Measurements from ENCODE around the gene MRPL53. TPM values are rescaled to one million over a fixed set of nuclear protein-coding genes. Genes with fewer than 3 reads are reported as not detected.

MRPL53 gene
- total RNA-seq (81.1 TPM), polyA plus RNA-seq (ENCODE audit: insufficient read depth in 1 of 8, insufficient read length in 8 of 8, low replicate concordance in 1 of 8) (10 to 100 TPM; 52.5 to 87.9 (median 78.8) TPM)
- long read RNA-seq, donor 1, transcript MRPL53-201 (3 exons, 1,162 nt) = major isoform, 28 of 32 reads
- long read RNA-seq, donor 1, partial matches to known transcripts = 0 of 32 reads
- long read RNA-seq, donor 1, other reads (novel, unspliced or antisense) = 0 of 32 reads
- long read RNA-seq, donor 2, transcript MRPL53-201 (3 exons, 1,162 nt) = major isoform, 7 of 9 reads
- long read RNA-seq, donor 2, partial matches to known transcripts = 0 of 9 reads
- long read RNA-seq, donor 2, other reads (novel, unspliced or antisense) = 0 of 9 reads
- long read RNA-seq, donor 3, transcript MRPL53-201 (3 exons, 1,162 nt) = major isoform, 55 of 59 reads
- long read RNA-seq, donor 3, partial matches to known transcripts = 0 of 59 reads
- long read RNA-seq, donor 3, other reads (novel, unspliced or antisense) = 0 of 59 reads
- long read RNA-seq, donor 4, transcript MRPL53-201 (3 exons, 1,162 nt) = major isoform, 36 of 38 reads
- long read RNA-seq, donor 4, partial matches to known transcripts = 0 of 38 reads
- long read RNA-seq, donor 4, other reads (novel, unspliced or antisense) = 0 of 38 reads
- long read RNA-seq, donor 5, transcript MRPL53-201 (3 exons, 1,162 nt) = major isoform, 84 of 92 reads
- long read RNA-seq, donor 5, partial matches to known transcripts = 0 of 92 reads
- long read RNA-seq, donor 5, other reads (novel, unspliced or antisense) = 0 of 92 reads
- long read RNA-seq, donor 6, transcript MRPL53-202 (2 exons, 386 nt) = minor isoform, 5 of 150 reads
- long read RNA-seq, donor 6, transcript MRPL53-201 (3 exons, 1,162 nt) = major isoform, 141 of 150 reads
- long read RNA-seq, donor 6, partial matches to known transcripts = 0 of 150 reads
- long read RNA-seq, donor 6, other reads (novel, unspliced or antisense) = 0 of 150 reads
- long read RNA-seq, donor 7, transcript MRPL53-203 (2 exons, 451 nt) = minor isoform, 7 of 91 reads
- long read RNA-seq, donor 7, transcript MRPL53-202 (2 exons, 386 nt) = minor isoform, 5 of 91 reads
- long read RNA-seq, donor 7, transcript MRPL53-201 (3 exons, 1,162 nt) = major isoform, 79 of 91 reads
- long read RNA-seq, donor 7, partial matches to known transcripts = 0 of 91 reads
- long read RNA-seq, donor 7, other reads (novel, unspliced or antisense) = 0 of 91 reads
- long read RNA-seq, donor 8, transcript MRPL53-201 (3 exons, 1,162 nt) = major isoform, 38 of 51 reads
- long read RNA-seq, donor 8, partial matches to known transcripts = 9 of 51 reads
- long read RNA-seq, donor 8, other reads (novel, unspliced or antisense) = 0 of 51 reads
- long read RNA-seq, donor 9, transcript MRPL53-201 (3 exons, 1,162 nt) = major isoform, 43 of 46 reads
- long read RNA-seq, donor 9, partial matches to known transcripts = 0 of 46 reads
- long read RNA-seq, donor 9, other reads (novel, unspliced or antisense) = 0 of 46 reads
- long read RNA-seq, donor 10, transcript MRPL53-201 (3 exons, 1,162 nt) = major isoform, 72 of 83 reads
- long read RNA-seq, donor 10, partial matches to known transcripts = 5 of 83 reads
- long read RNA-seq, donor 10, other reads (novel, unspliced or antisense) = 0 of 83 reads
- long read RNA-seq, donor 11, transcript MRPL53-201 (3 exons, 1,162 nt) = major isoform, 63 of 68 reads
- long read RNA-seq, donor 11, partial matches to known transcripts = 0 of 68 reads
- long read RNA-seq, donor 11, other reads (novel, unspliced or antisense) = 0 of 68 reads

DNA sequence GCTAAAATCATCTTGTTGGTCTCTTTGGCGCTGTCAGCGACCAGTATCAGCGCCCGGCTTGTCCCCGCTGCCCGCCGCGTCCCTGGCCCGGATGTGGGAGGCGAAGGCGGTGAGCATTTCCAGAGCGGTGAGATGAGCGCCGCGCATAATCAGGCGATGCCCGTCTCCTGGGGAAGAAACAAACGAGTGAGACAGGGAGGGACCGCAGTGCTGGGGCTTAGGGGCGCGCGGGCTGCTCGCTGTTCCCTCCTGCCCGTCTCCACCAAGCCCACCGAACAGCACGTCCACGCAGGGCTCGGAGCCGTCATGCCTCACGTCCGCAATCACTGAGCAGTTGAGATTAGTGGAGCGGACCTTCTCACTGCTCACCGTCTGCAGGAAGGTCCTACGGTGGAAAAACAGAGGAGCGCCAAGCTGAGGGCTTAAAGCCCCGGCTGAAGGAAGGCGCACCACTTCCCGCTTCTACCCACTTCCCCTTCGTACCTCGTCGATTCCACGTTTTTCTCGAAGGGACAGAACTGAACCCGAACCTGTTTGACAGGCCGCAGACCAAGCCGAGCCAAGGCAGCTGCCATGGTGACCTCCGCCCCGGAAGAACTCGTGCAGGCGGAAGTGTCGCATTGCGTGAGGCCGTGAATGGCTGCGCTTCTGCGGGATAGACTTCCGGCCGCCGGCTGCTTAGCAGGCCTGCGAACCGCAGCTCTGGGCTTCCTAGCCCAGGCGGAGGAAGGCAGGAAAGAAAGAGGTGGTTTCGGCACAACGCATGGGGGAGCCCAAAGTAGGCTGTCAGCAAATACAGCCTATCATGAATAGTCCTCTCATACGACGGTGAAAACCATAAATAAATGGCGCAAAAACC, at the start of gene MRPL53:
MRPL53 (minus strand) TSS at position 595 of the 859 bp plus-strand sequence; CDS start at position 575, 20 bp downstream.
- no peaks in the 10 kb centered on the region for H3K27me3 ChIP-seq (ENCODE audit: control insufficient read depth, insufficient read depth, low read length)
- H3K4me3 ChIP-seq (ENCODE audit: low read length) = peak within 1 kb of the TSS; percentile 51
- peaks cover 11% of the 10 kb centered on the region for H3K4me1 ChIP-seq (ENCODE audit: control insufficient read depth, insufficient read depth, low read length)
- peak within 1 kb of the TSS; percentile 86 for H3K27ac ChIP-seq (ENCODE audit: low read length)
- H3K36me3 ChIP-seq (ENCODE audit: control insufficient read depth, insufficient read depth, low read length) = peaks cover 29% of the 10 kb centered on the region
- DNase-seq = peak; percentile 98
- no peaks in the 10 kb centered on the region for H3K9me3 ChIP-seq (replicated peaks; ENCODE audit: control insufficient read depth, low read depth, low read length)
- 0% methylated on average over 62 of the region's 66 CpGs for WGBS (ENCODE audit: insufficient coverage)

DNA sequence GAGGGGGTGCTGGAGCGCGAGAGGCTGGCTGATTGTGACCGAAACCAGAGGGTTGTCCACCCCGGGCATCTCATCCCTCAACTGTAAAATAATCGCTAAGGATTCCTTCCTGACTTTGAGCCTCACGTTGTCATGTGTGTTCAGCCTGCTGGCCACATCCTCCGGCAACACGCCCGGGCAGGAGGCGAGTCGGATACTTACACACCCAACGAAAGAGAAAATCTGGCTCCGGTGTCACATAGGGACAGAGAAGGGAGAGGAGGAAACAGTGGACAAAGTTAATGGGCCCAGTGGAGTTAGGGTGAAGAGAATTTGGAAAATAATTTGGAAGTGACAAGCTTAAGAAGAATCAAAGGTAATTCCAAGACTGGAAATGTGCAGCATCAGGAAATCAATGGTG, 44.2 kb upstream of the MRPL53 start:
- H3K9me3 ChIP-seq (replicated peaks; ENCODE audit: control insufficient read depth, low read depth, low read length) = no peaks in the 10 kb centered on the region
- H3K4me3 ChIP-seq (ENCODE audit: low read length) = no peak overlapping the region
- 63% methylated on average over 11 of the region's 13 CpGs for WGBS (ENCODE audit: insufficient coverage)
- peaks cover 24% of the 10 kb centered on the region for H3K4me1 ChIP-seq (ENCODE audit: control insufficient read depth, insufficient read depth, low read length)
- H3K27me3 ChIP-seq (ENCODE audit: control insufficient read depth, insufficient read depth, low read length) = peaks cover 91% of the 10 kb centered on the region
- no peak overlapping the region for H3K27ac ChIP-seq (ENCODE audit: low read length)
- H3K36me3 ChIP-seq (ENCODE audit: control insufficient read depth, insufficient read depth, low read length) = no peaks in the 10 kb centered on the region
- DNase-seq = no peak

- under 1% methylated on average over 69 of the region's 72 CpGs for WGBS (ENCODE audit: insufficient coverage)
- Histone ChIP-seq H3K36me3 (ENCODE audit: control insufficient read depth, insufficient read depth, low read length) (no peaks in the 10 kb centered on the region), H3K27me3 (ENCODE audit: control insufficient read depth, insufficient read depth, low read length) (peaks cover 93% of the 10 kb centered on the region), H3K4me3 (ENCODE audit: low read length) (peak overlapping the region; percentile 13), H3K4me1 (ENCODE audit: control insufficient read depth, insufficient read depth, low read length) (peaks cover 24% of the 10 kb centered on the region), H3K27ac (ENCODE audit: low read length) (no peak overlapping the region), H3K9me3 (replicated peaks; ENCODE audit: control insufficient read depth, low read depth, low read length) (no peaks in the 10 kb centered on the region)
- DNase-seq = peak; percentile 75
Observed at GRCh38 chr2:74515981-74516633, 43.6 kb upstream of the MRPL53 start.

GRCh38 chr2:74515271-74515980, 42.9 kb upstream of the MRPL53 start:
- WGBS (ENCODE audit: insufficient coverage) = 3% methylated on average over 49 of the region's 60 CpGs
- H3K9me3 ChIP-seq (replicated peaks; ENCODE audit: control insufficient read depth, low read depth, low read length) = no peaks in the 10 kb centered on the region
- peaks cover 95% of the 10 kb centered on the region for H3K27me3 ChIP-seq (ENCODE audit: control insufficient read depth, insufficient read depth, low read length)
- H3K36me3 ChIP-seq (ENCODE audit: control insufficient read depth, insufficient read depth, low read length) = no peaks in the 10 kb centered on the region
- DNase-seq = no peak
- H3K27ac ChIP-seq (ENCODE audit: low read length) = no peak overlapping the region
- H3K4me3 ChIP-seq (ENCODE audit: low read length) = no peak overlapping the region
- H3K4me1 ChIP-seq (ENCODE audit: control insufficient read depth, insufficient read depth, low read length) = peaks cover 24% of the 10 kb centered on the region

DNA sequence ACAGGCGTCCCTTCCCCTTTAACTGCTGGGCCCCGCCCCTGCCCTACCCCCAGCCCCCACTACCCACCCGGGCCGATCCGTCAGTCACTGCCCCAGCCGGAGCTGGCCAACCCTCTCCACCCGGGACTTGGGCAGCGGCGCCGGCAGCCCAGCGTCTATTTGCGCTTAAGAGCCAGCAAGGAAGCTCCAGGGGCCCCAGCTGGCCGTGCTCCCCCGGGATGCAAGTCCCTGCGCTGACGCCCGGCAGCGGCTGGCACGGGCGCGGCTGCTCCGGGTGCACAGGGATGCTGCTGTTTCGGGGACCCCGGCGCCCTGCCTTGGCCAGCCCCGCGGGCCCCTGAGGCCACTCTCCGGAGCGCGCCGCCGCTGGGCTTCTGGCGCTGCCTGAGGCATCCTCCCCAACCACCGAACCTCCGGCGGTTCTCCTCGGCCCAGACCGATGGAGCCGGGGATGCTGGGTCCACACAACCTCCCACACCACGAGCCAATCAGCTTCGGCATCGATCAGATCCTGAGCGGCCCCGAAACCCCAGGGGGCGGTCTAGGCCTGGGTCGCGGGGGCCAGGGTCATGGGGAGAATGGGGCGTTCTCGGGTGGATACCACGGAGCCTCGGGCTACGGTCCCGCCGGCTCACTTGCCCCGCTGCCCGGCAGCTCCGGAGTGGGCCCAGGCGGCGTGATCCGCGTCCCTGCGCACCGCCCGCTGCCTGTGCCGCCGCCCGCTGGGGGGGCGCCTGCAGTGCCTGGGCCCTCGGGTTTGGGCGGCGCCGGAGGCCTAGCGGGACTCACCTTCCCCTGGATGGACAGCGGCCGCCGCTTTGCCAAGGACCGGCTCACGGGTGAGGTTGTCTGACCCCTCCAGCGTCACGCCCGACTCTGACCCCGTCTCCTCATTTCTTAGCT, 42.1 kb upstream of the MRPL53 start, which contains the start of gene TLX2:
TLX2 (plus strand) TSS at position 83 of the 903 bp plus-strand sequence; CDS start at position 440, 357 bp downstream.
- Histone ChIP-seq H3K4me3 (ENCODE audit: low read length) (no peak within 1 kb of the TSS), H3K9me3 (replicated peaks; ENCODE audit: control insufficient read depth, low read depth, low read length) (no peaks in the 10 kb centered on the region), H3K27me3 (ENCODE audit: control insufficient read depth, insufficient read depth, low read length) (peaks cover 95% of the 10 kb centered on the region), H3K36me3 (ENCODE audit: control insufficient read depth, insufficient read depth, low read length) (no peaks in the 10 kb centered on the region), H3K27ac (ENCODE audit: low read length) (no peak within 1 kb of the TSS), H3K4me1 (ENCODE audit: control insufficient read depth, insufficient read depth, low read length) (peaks cover 24% of the 10 kb centered on the region)
- 2% methylated on average over 61 of the region's 82 CpGs for WGBS (ENCODE audit: insufficient coverage)
- no peak for DNase-seq

DNA sequence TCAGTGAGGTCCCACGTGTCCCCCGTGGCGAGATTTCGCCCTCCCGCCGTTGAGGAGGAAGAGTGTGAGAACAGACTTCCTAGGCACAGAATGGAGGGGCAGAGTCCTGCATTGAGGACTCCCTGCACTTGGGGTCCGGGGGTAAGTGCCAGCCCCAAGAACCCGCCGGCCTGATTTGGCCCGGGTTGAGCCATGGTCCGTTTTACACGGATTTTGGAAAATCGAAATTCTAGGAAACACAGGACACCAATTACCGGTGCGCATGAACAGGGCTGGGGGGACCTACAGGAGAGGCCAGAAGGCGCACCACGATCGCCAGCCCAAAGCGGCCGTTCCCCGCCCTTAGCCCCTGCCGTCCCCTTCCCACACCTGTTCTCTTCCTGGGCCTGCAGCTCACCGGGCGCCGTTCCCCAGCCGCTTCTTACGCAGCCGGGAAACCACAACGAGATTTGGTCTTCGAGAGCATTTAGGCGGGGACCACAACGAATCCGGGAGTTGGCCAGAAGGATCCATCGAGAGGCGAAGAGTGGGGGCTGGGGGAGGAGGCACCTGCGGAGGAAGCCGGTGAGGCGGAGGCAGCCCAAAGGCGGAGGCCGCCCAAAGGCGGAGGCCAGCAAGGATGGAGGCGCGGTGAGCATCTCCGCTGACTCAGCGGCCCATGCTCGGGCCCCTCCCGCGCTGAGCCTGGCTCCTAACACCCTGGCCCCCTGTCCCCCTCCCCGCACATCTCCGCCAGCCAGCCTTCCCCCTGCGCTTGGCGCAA, 41.3 kb upstream of the MRPL53 start:
- no peak overlapping the region for H3K4me3 ChIP-seq (ENCODE audit: low read length)
- H3K27me3 ChIP-seq (ENCODE audit: control insufficient read depth, insufficient read depth, low read length) = peaks cover 89% of the 10 kb centered on the region
- WGBS (ENCODE audit: insufficient coverage) = 1% methylated on average over 51 of the region's 52 CpGs
- no peaks in the 10 kb centered on the region for H3K9me3 ChIP-seq (replicated peaks; ENCODE audit: control insufficient read depth, low read depth, low read length)
- H3K4me1 ChIP-seq (ENCODE audit: control insufficient read depth, insufficient read depth, low read length) = peaks cover 24% of the 10 kb centered on the region
- H3K27ac ChIP-seq (ENCODE audit: low read length) = no peak overlapping the region
- no peaks in the 10 kb centered on the region for H3K36me3 ChIP-seq (ENCODE audit: control insufficient read depth, insufficient read depth, low read length)
- DNase-seq = no peak
